Colon (tissue), 2 donors: Measurements from ENCODE around the gene SPTBN4.
"Not testable (repeated sequence)": the region's sequence is repeated elsewhere in the genome, so short reads cannot be mapped to it uniquely, and the experiment has no call there.

Source experiments
- FAIRE-seq: peaks from 2 replicates; lab custom pipeline; 2012; peaks lifted over from hg19 to GRCh38; lab: Jason Lieb, UNC
- donor health status: control.
- donor health status: control.

The SPTBN4 gene

GRCh38 chr19:40621283-40621682, 154.5 kb downstream of the SPTBN4 start:
- no peak for FAIRE-seq

GRCh38 chr19:40621966-40622772, 155.4 kb downstream of the SPTBN4 start:
- no peak for FAIRE-seq

GRCh38 chr19:40622773-40623075, 155.9 kb downstream of the SPTBN4 start:
- FAIRE-seq = no peak

- FAIRE-seq = no peak
Measured at GRCh38 chr19:40623403-40624251, 156.8 kb downstream of the SPTBN4 start.

GRCh38 chr19:40624369-40625153, 157.8 kb downstream of the SPTBN4 start:
- not testable (repeated sequence) for FAIRE-seq

- no peak for FAIRE-seq
Measured at GRCh38 chr19:40625406-40626120, 158.8 kb downstream of the SPTBN4 start.
